ENCODE measurements around the gene TTLL11.

Gene TTLL11

DNA sequence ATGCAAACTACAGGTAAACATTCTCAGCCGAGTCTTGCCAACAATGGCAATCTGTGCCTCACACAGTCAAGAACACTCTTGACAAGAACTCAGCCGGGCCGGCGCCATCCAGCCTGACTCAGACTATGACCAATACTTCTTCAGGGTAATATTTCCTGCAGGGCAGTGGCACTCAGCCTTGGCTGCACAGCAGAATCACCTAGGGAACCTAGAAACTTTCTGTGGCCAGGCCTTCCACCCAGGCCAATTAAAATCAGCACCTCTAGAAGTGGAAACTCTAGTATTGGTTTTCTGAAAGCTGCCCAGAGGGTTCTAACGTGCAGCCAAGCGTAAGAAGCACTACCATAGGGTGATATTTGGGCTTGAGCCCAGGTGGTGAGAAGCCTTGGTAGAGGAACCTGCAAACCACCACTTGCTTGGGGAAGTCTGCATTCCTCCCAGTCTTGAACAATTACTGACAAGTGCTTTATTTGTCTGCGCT lies 120.6 kb downstream of the TTLL11 start:
- DNase-seq (ENCODE audit: low spot score): no peak

DNA sequence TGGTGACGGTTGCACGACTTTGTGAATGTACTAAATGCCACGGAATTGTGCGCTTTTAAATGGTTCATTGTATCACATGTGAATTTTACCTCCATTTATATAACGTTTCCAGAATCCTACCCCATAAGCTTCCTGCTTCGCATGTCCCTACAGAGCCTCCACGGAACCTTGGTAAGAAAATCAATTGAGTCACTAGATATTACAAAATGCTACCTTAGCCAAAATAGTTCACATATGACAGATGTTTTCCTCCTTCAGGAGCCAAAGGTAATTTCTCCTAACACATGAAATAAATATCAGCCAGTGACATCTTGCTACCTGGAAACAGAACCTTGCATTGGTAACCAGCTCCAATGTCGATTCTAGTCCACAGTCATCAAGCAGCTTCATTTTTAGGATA lies 125.1 kb downstream of the TTLL11 start:
- no peak for DNase-seq (ENCODE audit: low spot score)

DNA sequence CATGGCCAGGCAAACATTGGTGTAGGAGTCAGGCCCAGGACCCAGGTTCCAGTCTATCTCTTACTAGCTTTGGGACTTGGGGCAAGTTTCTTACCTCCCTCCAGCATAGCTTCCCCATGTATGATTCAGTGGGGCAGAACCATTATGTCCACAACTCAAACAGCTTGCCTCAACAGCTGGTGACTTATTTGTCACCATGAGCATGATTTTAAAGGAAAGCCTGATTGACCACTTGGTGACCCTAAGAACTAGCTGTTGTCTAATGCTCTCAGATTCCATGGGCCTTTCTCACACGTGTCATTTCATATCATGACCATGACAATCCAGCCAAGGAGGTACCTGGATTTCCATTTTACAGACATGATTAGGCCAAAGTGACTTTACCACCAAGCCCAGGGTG lies 126.4 kb downstream of the TTLL11 start:
- DNase-seq (ENCODE audit: low spot score): no peak

DNA sequence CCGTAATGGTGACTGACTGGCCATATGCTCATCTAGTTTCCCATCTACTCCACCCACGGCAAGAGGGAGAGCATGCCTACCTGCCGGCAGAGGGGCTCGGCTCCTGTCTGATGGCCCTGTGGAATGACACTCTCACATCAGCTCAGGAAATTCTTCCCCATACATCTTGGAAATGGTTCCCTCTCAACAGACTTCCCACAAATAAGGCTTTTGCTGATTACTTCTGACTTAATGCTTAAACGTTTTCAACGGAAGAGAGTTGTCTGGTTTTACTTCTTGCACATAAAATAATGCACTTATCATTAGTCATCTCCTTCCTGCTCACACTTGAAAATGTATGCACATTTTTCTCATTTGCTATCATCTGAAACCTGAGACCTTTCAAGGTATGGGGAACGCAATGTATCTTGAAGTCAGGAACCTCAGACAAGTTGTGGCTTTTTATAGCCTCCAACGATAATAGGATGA lies 129.5 kb downstream of the TTLL11 start:
- no peak for DNase-seq (ENCODE audit: low spot score)

DNA sequence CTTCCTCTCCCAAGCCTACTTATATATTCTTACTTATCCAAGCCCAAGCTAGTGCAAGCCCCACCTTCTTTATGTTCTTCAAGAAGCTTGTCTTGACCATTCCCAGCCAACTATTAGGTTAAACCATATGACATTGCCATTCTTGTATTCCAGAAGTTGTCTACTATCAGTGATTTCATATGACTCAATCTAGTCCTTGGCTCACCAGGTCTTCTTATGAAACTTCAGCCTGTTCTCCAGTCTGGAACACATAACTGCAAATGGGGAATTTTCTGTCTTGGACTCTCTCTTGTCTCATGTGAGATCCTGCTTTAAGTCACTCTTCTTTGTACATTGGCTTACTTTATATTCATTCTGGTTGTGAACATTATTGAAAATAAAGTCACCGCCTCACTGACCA lies 130.7 kb downstream of the TTLL11 start:
- no peak for DNase-seq (ENCODE audit: low spot score)

DNA sequence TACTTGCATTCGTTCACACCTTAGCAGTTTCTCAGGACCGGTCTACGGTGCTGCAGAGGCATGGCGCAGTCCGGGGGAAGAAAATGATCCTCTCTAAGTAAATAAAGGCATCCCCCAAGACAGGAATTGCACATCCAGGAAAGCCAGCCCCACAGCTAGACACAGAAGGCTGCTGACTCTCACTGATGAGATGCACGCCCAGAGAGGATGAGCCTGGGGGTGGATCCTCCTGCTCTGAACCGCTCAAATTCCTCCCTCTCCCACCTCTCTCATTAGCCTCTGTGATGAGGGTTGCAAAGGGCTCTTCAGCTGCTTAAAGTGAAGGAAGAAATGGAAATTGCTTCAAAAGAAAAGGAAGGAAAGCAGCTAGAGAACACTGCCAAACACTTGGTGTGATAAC lies 132.4 kb downstream of the TTLL11 start:
- DNase-seq (ENCODE audit: low spot score): no peak

DNA sequence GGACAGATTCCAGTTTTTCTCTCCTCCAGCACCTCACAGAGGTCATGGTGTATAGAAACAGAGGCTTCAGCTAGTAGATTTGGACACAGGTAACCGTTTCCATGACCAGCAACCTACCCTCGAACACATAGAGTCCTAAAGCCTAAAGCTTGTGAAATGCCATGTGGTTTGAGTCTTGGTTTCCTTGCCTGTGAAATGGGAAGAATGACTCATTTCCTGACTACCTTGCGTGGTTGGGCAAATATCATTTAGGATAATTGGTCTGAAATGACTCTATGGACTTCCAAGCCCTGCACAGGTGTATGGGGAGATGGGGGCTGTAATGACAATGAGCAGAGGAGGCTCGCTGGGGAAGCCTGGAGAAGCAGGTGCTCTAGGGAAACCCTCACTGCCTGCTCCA lies 134.6 kb downstream of the TTLL11 start:
- no peak for DNase-seq (ENCODE audit: low spot score)

DNA sequence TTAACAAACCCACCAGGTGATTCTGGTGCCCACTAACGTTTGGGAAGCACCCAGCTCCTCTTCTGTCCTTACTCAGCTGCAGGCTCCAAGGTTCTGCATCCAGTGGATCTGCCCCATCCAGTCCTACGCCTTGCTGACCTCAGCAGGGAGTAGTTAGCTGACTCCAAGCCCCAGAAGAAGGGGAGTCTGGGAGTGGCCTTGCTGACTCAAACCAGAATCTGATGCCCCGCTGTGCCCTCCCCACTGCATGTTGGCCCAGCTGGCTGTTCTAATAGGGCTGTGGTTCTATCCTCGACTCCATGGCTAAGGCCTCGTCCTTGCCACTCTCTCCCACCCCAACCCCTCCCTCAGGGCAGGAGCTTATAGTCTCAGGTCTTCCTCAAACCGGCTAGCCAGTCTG lies 136.3 kb downstream of the TTLL11 start:
- no peak for DNase-seq (ENCODE audit: low spot score)

DNA sequence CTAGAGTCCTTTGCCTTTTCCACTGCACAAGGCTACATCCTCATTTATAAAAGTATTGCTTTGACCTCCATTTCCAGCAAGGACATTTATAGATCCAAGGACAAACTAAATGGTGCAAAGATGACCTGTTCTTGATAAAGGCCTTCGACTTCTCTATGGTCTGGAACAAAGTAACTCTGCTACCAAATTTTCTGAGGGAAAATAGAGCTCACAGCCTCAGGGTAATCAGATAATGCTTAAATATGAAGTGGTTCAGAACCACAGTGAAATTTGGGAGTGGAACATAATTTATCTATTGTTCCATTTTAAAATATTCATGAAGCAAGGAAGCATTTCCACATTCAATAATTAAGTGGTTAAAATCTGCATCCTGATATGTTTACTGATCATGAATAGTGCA lies 137.5 kb downstream of the TTLL11 start:
- DNase-seq (ENCODE audit: low spot score): no peak

DNA sequence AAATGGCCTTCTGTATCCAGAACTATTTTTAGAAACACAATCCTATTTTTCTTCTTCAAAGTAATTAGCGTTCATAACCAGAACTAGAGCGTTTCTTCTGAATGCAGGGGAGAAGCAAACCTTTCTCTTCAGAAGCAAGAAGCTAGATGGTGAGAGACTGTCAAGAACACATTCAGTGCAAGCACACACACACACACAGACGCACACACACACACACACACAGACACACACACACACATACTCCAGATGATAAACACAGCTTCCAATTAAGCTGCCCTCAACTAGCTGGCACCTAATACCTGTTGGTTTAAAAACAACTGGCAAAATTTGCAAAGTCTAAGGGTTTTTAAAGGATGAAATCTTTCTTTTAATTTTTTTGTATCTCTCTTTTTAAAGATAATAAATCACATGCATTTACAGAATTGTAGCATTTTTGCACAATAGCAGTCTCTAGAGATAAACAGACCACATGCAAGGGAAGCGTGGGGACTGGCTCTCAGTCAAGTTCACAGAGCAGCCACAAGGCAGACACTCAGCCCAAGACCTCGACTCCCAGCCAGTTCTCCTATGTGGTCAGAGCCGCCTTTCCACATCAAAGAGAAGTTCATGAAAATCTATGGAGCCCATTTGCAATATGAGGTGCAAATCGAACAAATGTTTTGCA lies 138.5 kb downstream of the TTLL11 start:
- DNase-seq (ENCODE audit: low spot score): no peak

DNA sequence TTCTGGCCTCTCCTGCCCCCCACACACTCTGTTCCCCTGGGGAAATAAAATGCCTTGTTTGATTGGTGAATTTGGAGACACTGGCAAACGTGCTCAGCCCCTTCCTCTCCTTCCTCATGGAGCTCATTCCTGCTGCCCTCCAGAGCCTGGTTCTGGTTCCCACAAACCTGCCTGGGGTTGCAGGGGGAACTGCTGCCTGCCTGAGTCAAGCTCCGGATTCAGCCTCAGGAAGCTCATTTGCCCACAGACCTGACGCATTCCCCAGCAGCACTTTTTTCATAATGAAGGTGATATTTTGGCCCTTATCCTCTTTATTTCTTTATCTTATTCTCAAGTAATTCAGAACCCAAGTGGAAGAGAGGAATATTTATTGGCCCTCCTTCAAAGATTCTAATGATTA lies 140.5 kb downstream of the TTLL11 start:
- no peak for DNase-seq (ENCODE audit: low spot score)

DNA sequence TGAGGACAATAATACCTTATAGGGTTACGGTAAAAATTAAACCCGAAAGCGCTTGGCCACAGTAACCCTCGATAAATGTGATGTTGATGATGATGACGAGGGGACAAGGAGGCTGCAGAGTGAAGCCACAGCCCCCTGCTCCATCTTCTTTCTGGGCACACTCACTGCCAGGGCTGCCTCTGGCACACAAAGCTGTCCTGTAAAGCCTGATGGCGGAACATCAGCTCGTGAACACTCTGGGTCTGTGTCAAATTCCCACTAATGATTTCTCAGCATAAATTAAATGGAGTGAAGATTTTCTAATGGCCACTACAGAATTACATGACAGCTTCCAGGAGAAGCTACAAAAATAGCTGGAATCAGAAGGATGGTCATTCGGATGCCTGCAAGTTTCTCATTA lies 142.2 kb downstream of the TTLL11 start:
- DNase-seq (ENCODE audit: low spot score): no peak

DNA sequence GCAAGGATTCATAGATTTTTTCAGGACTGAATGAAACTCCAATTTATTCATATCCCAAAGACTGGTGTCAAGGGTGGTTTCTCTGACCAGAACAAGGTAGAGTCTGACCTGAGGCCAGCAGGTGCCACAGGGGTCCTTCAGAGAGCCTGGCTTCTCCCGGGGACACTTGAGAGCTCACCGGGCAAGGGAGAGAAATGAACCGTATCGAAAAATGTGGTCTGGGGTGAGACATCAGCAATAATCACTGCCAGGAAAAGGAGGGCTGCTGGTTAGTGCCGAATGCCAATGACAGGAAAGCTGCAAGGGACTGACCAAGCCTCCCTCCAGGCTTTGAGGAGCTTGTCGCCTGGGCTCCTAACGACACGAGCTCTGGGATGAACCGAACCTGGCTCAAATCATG lies 142.7 kb downstream of the TTLL11 start:
- DNase-seq (ENCODE audit: low spot score): no peak

DNA sequence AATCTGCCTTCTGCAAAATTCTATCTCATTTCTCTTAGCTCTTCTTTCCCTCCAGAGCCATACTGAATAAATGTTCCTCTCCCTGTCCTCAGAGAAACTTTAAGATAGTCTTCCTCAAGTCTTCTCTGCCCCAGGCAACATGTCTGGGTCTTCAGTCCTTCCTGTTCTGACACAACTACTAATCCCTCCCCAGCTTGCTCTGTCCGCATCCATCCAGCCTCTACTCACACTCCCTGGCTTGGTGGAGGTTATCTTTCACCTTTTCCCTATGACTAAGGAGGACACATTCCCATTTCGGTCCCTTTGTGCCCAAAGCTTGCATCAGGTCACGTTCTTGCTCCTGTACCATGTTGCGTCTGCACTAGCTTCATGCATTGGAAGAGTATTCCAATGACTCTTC lies 143.3 kb downstream of the TTLL11 start:
- no peak for DNase-seq (ENCODE audit: low spot score)

DNA sequence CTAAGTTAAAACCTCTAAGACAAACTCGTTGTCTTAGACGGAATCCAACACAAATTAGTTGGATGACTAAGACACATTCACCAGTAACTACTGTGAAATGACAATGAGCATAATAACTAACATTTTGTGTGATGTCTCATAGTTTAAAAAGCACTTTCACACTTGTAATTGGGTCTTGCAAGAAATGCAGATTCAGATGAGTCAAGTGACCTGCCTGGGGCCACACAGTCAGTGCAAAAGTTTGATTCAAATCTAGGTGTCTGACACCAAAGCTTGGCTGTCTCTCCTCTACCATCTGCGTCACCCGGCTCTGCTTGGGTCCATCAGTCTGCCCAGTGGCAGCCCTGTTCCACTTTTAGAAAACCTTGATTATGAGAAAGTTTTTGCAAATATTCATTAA lies 143.7 kb downstream of the TTLL11 start:
- no peak for DNase-seq (ENCODE audit: low spot score)

DNA sequence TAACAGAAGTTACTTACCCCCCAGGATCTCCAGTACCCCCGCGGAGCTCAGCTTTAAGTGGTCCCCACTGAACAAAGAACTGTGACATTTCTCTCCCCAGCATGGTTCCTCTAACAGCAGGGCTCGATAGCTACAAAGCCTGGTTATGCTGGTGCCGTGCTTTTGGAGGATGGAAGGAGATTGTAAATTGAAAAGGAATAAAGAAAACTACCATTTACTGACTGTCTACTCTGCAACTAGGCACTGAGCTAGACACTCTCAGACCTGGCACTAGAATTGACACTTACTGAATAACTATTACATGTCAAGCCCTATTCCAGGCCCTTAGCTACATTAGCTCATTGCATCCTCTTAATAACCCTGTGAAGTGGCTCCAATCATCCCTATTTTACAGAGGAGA lies 145.3 kb downstream of the TTLL11 start:
- no peak for DNase-seq (ENCODE audit: low spot score)

DNA sequence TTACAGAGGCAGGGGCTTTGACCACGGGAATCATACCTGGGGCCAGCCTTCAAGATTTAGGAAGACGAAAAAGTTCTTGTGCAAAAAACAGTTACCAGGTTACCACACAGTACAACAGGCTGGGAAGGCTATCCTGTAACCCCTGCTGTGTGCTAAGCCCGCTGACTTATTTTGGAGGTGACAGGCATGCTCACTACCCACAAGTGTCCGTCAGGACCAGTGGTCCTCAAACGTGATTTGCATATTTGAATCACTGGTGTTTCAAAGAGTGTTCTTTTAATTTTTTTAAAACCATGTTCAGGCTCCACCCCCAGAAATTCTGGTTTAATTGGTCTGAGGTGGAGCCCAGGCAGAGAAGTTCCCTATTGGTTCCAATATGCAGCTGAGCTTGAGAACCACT lies 146.6 kb downstream of the TTLL11 start:
- no peak for DNase-seq (ENCODE audit: low spot score)

DNA sequence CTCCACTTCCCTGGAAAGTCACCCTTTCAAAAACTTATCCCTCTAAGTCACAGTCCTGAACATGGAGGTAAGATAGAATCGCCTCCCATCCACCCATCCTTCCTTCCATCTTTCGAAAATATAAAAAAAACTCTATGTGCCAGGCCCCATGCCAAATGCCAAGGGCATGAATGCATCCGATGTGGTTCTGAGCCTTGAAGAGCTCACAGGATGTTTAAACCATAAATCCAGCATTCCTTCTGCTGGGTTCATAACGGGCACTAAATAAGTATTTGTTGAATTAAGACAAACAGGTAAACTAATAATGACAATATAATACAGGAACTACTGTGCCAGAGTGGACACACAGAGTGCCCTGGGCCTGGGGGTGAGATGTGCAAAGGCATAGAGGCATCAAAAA lies 147.3 kb downstream of the TTLL11 start:
- no peak for DNase-seq (ENCODE audit: low spot score)

DNA sequence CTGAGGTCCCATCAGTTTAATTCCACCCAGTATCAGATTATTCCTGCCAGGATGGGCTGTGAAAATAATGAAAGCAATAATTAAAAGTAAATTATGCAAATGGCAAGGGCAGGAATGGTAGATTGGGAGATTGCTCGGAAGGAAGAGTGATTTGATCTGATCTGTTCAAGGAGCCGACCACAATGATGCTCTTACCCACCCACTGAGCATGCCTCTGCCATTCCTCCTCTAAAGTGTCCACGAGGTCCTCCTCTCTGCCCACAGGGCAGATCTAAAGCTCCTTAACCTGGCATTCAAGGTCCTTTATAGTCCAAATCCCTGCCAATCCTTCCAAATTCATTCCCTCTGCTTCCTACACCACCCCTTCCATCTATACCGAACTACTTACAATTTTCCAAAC lies 147.8 kb downstream of the TTLL11 start:
- no peak for DNase-seq (ENCODE audit: low spot score)

DNA sequence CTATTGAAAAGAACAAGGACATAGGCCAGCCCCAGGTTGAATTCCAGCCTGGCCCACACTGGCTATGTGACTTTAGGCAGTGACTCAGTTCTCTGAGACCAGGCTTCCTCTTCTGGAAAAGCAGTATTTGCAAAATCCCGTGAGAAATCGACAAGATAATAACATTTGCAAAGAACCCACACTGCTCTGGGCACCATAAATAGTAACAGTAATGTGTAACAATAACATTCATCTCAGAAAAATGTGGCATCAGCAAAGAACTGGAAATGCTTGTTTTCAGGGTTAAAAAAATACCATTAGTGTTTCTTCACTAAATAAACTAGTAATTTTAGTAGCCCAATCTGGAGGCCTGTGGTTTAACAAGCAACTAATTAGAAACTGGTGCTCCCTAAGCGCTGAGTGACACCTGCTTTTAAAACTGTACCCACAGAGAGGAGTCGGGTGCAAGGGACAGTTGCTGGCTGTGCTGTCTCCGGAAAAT lies 148.4 kb downstream of the TTLL11 start:
- DNase-seq (ENCODE audit: low spot score): no peak

DNA sequence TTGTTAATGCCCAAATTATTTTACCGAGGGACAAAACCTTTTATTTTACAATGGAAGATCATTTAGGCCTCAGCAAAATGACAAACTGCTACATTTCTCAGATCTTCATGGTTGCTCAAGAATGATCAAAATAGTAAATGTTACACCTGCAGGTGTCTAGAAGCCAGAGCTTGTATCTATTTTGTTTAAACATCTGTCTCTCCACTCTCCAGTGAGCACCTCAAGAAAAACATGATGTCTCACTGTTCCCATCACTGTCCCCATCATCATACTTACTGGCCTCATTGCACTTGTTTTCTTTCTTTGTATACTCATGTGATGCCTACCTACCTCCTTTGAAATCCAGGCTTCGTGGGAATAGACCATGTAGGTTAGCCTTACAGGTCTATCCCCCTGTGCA lies 149.6 kb downstream of the TTLL11 start:
- no peak for DNase-seq (ENCODE audit: low spot score)

DNA sequence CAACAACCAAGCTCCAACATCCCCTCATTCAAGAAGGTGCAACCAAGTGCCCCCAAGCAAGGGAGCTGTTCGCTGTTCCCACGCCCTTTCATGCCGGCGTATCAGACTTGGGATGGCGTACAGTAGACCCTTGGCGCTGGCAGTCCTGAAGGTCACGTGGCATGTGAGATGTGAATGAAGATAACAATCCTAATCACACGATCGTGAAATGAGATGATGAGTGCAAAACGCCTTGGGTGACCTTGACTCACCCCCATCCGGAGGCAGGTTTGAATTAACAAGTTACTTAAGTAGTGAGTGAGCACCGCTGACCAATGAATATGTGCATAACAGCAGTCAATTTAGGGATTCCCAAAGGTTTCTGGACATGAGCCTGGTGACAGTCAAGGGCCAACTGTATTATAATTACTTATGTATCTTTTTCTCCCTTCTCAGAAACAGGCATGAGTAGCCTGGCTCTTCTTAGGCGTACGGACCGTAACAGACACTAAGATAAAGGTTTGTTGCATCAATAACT lies 150.2 kb downstream of the TTLL11 start:
- no peak for DNase-seq (ENCODE audit: low spot score)

DNA sequence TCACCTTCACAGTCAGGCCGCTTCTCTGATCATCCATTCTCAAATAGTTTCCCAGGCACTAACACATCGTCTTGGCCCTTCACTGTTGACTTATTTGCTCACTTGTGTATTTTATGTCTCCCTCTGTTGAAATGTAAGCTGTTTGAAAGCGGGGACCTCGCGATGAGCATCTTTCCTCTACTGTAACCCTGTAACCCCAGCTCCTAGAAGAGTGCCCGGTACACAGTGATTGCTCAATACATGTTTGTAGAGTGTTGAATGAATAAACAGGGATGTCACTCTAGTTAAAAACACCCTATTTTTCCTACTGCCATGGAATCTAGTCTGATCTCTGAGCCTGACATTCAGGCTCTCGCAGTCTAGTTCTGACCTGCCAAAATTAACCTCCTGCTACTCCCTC lies 150.8 kb downstream of the TTLL11 start:
- DNase-seq (ENCODE audit: low spot score): no peak

DNA sequence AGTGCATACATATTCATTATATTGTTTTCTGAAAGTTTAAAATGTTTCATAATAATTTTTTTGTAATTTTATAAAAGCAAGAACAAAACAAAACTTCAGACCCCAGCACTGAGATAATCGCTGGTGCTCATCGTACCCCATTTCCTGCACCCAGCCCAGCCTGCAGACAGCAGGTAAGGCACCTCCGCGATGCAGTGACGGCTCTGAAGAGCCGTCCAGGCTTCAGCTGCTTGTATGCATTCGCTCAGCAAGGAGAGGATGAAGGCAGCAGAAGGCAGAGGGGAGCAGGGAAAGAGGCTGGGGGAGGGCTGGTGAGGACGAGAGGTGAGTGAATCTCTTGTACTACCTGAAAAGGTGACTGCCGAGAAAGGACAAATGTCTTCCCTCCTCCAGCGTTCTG lies 153.5 kb downstream of the TTLL11 start:
- DNase-seq (ENCODE audit: low spot score): no peak

All from LoVo (cell line).